GM23338 (cell line): ENCODE measurements around the gene EP300. TPM values are rescaled to one million over a fixed set of nuclear protein-coding genes. Genes with fewer than 3 reads are reported as not detected.

Source experiments
- ATAC-seq: fragments of 200-7000 bp; cut with Tn5 transposase; 3 replicates; pipeline ENCODE4 v1.9.1; 2020
- DNase-seq: peaks from one replicate; pipeline ENCODE4 v3.0.0-alpha.2; 2015; ENCODE audit warnings: low spot score
- H2AFZ ChIP-seq: fragments of 200-600 bp; sonication (generic); 2 replicates; pipeline ENCODE4 v1.8.0; 2016; ENCODE audit warnings: antibody characterized with exemption, mild to moderate bottlenecking, moderate library complexity
- H3F3A ChIP-seq: fragments of 200-600 bp; sonication (generic); replicated peaks from 2 replicates; pipeline ENCODE4 v1.8.0; 2017; ENCODE audit warnings: antibody characterized with exemption, mixed run types, low read depth
- H3K27ac ChIP-seq: fragments of 200-600 bp; sonication (generic); 2 replicates; pipeline ENCODE4 v1.6.1; 2016; ENCODE audit warnings: low read depth
- H3K27me3 ChIP-seq: fragments of 200-600 bp; sonication (generic); 2 replicates; pipeline ENCODE4 v1.8.0; 2016; ENCODE audit warnings: mild to moderate bottlenecking, mixed run types, moderate library complexity; ENCODE audit not compliant: insufficient read depth
- H3K36me3 ChIP-seq: fragments of 200-600 bp; sonication (generic); 2 replicates; pipeline ENCODE4 v1.8.0; 2016; ENCODE audit warnings: mild to moderate bottlenecking; ENCODE audit not compliant: insufficient read depth
- H3K4me1 ChIP-seq: fragments of 200-600 bp; sonication (generic); 2 replicates; pipeline ENCODE4 v1.8.0; 2016; ENCODE audit warnings: mild to moderate bottlenecking, moderate library complexity; ENCODE audit not compliant: insufficient read depth
- H3K4me2 ChIP-seq: fragments of 200-600 bp; sonication (generic); 2 replicates; pipeline ENCODE4 v1.7.1; 2017; ENCODE audit warnings: mixed run types
- H3K4me3 ChIP-seq: fragments of 200-600 bp; sonication (generic); 2 replicates; pipeline ENCODE4 v1.6.1; 2016; ENCODE audit warnings: mixed run types
- H3K79me2 ChIP-seq: fragments of 200-600 bp; sonication (generic); replicated peaks from 2 replicates; pipeline ENCODE4 v1.8.0; 2017; ENCODE audit warnings: mild to moderate bottlenecking; ENCODE audit not compliant: insufficient read depth
- H3K9me2 ChIP-seq: fragments of 200-600 bp; sonication (generic); 2 replicates; pipeline ENCODE4 v1.8.0; 2017; ENCODE audit not compliant: insufficient read depth
- H4K20me1 ChIP-seq: fragments of 200-600 bp; sonication (generic); replicated peaks from 2 replicates; pipeline ENCODE4 v1.8.0; 2017; ENCODE audit warnings: mild to moderate bottlenecking; ENCODE audit not compliant: insufficient read depth
- H3K27ac Mint-ChIP-seq: 2 replicates; pipeline ENCODE4 v1.8.0; 2020; ENCODE audit warnings: inconsistent platforms, mild to moderate bottlenecking, moderate library complexity, mixed read lengths
- H3K27me3 Mint-ChIP-seq: 3 replicates; pipeline ENCODE4 v1.8.0; 2022; ENCODE audit warnings: low read depth, mild to moderate bottlenecking, moderate library complexity, mixed read lengths, inconsistent platforms; ENCODE audit not compliant: insufficient read depth, poor library complexity
- H3K36me3 Mint-ChIP-seq: 3 replicates; pipeline ENCODE4 v1.8.0; 2021; ENCODE audit warnings: low read depth, mild to moderate bottlenecking, inconsistent platforms, moderate library complexity, mixed read lengths
- H3K4me1 Mint-ChIP-seq: 3 replicates; pipeline ENCODE4 v1.8.0; 2020; ENCODE audit warnings: mild to moderate bottlenecking, inconsistent platforms, mixed read lengths
- H3K4me3 Mint-ChIP-seq: 3 replicates; pipeline ENCODE4 v1.8.0; 2021; ENCODE audit warnings: moderate library complexity, mild to moderate bottlenecking, inconsistent platforms, mixed read lengths
- H3K9me3 Mint-ChIP-seq: 3 replicates; pipeline ENCODE4 v1.8.0; 2020; ENCODE audit warnings: moderate library complexity, mild to moderate bottlenecking, inconsistent platforms, mixed read lengths
- CREB1 ChIP-seq: fragments of 250-450 bp; sonication (Bioruptor Pico); IDR thresholded peaks from 2 replicates; pipeline ENCODE4 v1.5.0; 2020; ENCODE audit warnings: low read depth, mild to moderate bottlenecking, moderate library complexity
- REST ChIP-seq: IDR thresholded peaks from one replicate; pipeline ENCODE4 v1.6.1; 2018; ENCODE audit warnings: antibody characterized with exemption; ENCODE audit not compliant: unreplicated experiment
- STAT1 ChIP-seq: IDR thresholded peaks from one replicate; pipeline ENCODE4 v1.6.1; 2016; ENCODE audit warnings: antibody characterized with exemption; ENCODE audit not compliant: unreplicated experiment
- ZNF462 ChIP-seq: fragments of 250-450 bp; sonication (Bioruptor Pico); IDR thresholded peaks from 2 replicates; pipeline ENCODE4 v1.5.0; 2020; ENCODE audit warnings: mild to moderate bottlenecking, moderate library complexity
- polyA plus RNA-seq: library from polyadenylated mRNA; unstranded; fragments of >200 nt; fragmentation: Nextera tagmentation; extraction: Ambion mirVana; gene quantifications from 2 replicates; pipeline ENCODE4 v1.2.1, GENCODE V29; 2016
- total RNA-seq: library from RNA; depleted of rRNA; stranded (reverse); fragments of >200 nt; shearing (Covaris generic); gene quantifications from 2 replicates; pipeline ENCODE4 v1.2.3, GENCODE V29; 2014

EP300 gene
- total and polyA plus RNA-seq, 2 experiments from 2014 or later, result 40.7 to 129 TPM

GRCh38 chr22:41171996-41172395, 79.6 kb downstream of the EP300 start:
- no peak for ATAC-seq
- H3K4me1 Mint-ChIP-seq, result no peaks in the 10 kb centered on the region
- peaks cover 96% of the 10 kb centered on the region for H3K36me3 Mint-ChIP-seq
- no peak overlapping the region for H3K27ac Mint-ChIP-seq
- peaks cover 15% of the 10 kb centered on the region for H4K20me1 ChIP-seq
- no peak overlapping the region for H3K27ac ChIP-seq
- no peak overlapping the region for H3K4me3 Mint-ChIP-seq
- H3K27me3 Mint-ChIP-seq, result peaks cover 6% of the 10 kb centered on the region
- no peaks in the 10 kb centered on the region for H3K27me3 ChIP-seq
- peaks cover 41% of the 10 kb centered on the region for H3F3A ChIP-seq
- H3K4me2 ChIP-seq, result no peak overlapping the region
- H3K9me3 Mint-ChIP-seq, result no peaks in the 10 kb centered on the region
- H3K4me3 ChIP-seq, result no peak overlapping the region
- H3K9me2 ChIP-seq, result no peaks in the 10 kb centered on the region
- no peaks in the 10 kb centered on the region; the same call in 1 of the 2 replicates for H3K79me2 ChIP-seq
- DNase-seq, result no peak
- H3K4me1 ChIP-seq, result no peaks in the 10 kb centered on the region
- no peak overlapping the region for H2AFZ ChIP-seq
- TF ChIP-seq CREB1 (CRISPR knock-in tag) (no peak), REST (no peak), ZNF462 (CRISPR knock-in tag) (no peak), STAT1 (no peak)
- H3K36me3 ChIP-seq, result peaks cover 85% of the 10 kb centered on the region
